ES-I3 (cell line): ENCODE measurements around the gene CSPG4.
"Not testable (repeated sequence)": the region's sequence is repeated elsewhere in the genome, so short reads cannot be mapped to it uniquely, and the experiment has no call there.

Experiments
- H3K36me3 ChIP-seq: 2 replicates; pipeline ENCODE4 v1.6.1; 2013; ENCODE audit warnings: mild to moderate bottlenecking, low read length, control low read depth, moderate library complexity; ENCODE audit not compliant: insufficient read depth
- H3K4me1 ChIP-seq: 2 replicates; pipeline ENCODE4 v1.6.1; 2013; ENCODE audit warnings: mild to moderate bottlenecking, control low read depth, low read length; ENCODE audit not compliant: insufficient read depth
- H3K9ac ChIP-seq: 2 replicates; pipeline ENCODE4 v1.6.1; 2013; ENCODE audit warnings: low read depth, mild to moderate bottlenecking, low read length, moderate library complexity
- H3K9me3 ChIP-seq: 2 replicates; pipeline ENCODE4 v1.6.1; 2013; ENCODE audit warnings: mild to moderate bottlenecking, low read length, moderate library complexity; ENCODE audit not compliant: control insufficient read depth, insufficient read depth

CSPG4 gene

GRCh38 chr15:75733761-75734651 lies 21.4 kb upstream of the CSPG4 start:
- Histone ChIP-seq H3K9me3 (no peaks in the 10 kb centered on the region), H3K36me3 (no peaks in the 10 kb centered on the region), H3K4me1 (peaks cover 8% of the 10 kb centered on the region; the same call in 1 of the 2 replicates), H3K9ac (no peak overlapping the region)

GRCh38 chr15:75732809-75733451 lies 20.3 kb upstream of the CSPG4 start:
- no peaks in the 10 kb centered on the region for H3K36me3 ChIP-seq
- H3K9me3 ChIP-seq = no peaks in the 10 kb centered on the region
- H3K9ac ChIP-seq = no peak overlapping the region
- H3K4me1 ChIP-seq = peaks cover 8% of the 10 kb centered on the region; the same call in 1 of the 2 replicates

DNA sequence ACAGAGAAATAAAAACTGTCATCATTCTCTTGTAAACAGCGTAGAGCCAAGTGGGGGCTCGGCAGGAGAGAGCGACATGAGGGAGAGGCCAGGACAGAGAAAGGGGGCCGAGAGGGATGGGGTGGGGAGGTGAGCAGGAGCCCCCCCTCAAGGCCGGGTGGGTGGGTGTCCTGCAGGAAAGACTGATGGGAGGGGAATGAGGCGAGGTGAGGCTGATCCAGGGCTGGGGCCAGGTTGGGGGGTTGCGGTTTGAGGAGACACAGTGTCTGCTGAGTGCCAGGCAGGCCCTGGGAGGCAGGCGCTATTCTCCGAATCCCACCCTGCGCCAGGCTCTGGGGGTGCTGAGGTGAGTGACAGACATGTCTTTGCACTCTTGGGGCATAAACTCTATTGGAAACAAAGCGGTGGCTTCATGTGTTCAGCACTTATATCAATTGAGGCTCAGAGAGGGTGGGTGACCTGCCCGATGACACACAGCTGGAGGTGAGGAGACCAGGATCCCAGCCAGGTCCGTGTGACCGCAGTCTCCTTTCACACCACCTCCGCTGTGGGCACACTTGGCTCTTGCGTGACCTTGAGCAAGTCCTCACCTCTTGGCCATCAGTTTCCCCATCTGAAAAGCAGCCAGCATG lies 19.6 kb upstream of the CSPG4 start:
- peaks cover 8% of the 10 kb centered on the region; the same call in 1 of the 2 replicates for H3K4me1 ChIP-seq
- no peak overlapping the region for H3K9ac ChIP-seq
- H3K36me3 ChIP-seq = no peaks in the 10 kb centered on the region
- H3K9me3 ChIP-seq = no peaks in the 10 kb centered on the region

DNA sequence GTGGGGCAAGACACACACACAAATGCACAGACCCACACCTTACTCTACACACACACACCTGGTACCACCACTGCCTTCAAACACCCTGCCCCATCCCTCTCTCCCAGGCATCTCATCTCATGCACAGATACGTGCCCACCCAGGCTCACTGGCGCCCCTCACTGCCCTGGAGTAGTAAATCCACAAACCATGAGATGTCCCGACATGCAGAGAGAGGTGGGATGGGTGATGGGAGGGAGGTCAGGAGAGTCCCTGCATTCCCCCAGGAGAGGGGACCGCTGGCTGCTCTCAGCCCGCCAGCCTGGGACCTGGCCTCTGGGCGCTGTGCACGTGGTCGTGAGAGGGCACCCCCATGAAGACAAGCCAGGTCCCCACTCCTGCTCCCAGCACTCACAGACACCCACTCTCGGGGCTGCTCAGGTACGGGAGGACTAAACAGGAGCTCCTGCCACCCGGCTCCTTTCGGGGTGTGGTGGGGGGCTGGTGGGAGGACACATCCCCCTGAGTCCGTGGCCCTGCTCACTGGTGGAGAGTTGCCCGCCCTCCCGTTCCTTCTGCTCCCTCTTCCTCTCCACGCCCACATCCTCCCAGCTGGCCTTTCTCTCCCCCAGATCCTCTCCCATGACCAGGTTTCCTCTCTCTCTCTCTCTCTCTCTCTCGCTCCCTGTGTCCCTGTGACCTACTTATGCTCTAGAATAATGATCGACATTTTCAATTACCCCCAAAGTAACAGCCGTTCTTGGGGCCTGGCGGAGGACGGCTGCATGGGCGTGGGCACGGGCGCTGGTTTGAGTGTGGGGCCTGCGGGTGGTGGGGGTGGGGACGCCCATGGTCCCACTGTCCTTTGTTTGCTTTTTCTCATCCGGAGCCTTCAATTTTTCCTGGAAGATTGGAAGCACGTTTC lies 18.9 kb upstream of the CSPG4 start:
- Histone ChIP-seq H3K9ac (no peak overlapping the region), H3K9me3 (no peaks in the 10 kb centered on the region), H3K36me3 (no peaks in the 10 kb centered on the region), H3K4me1 (peaks cover 8% of the 10 kb centered on the region; the same call in 1 of the 2 replicates)

- not testable (repeated sequence) for H3K9ac ChIP-seq, H3K4me1 ChIP-seq, H3K36me3 ChIP-seq, H3K9me3 ChIP-seq
Observed at GRCh38 chr15:75730376-75731247, 18.0 kb upstream of the CSPG4 start.

DNA sequence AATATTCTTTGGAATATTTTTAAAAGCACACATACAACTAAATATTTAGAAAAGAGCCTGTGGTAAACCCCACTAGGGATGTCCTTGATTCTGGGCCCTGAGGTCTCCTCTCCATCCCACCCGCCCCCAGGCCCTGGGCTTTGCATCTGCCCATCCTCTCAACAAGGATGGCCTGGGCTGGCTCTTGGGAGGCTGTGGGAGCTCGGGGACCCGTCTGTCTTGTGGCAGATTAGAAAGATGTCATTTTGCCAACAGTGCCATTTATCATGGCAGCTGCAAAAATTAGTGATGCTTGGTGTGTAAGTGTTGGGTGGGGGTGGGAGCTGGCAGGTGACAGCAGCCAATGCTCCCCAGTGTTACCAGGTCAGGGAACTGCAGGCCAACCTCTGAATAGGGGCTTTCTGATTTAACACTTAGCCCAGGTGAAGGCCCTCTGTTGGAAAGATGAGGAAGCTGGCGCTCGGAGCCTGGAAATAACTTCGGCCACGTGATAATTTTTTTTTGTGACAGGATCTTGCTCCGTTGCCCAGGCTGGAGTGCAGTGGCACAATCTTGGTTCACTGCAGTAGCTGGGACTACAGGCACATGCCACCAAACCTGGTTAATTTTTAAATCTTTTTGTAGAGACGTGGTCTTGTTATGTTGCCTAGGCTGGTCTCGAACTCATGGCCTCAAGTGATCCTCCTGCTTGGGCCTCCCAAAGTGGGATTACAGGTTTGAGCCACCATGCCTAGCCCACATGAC lies 16.9 kb upstream of the CSPG4 start:
- Histone ChIP-seq H3K9ac (no peak overlapping the region), H3K36me3 (no peaks in the 10 kb centered on the region), H3K4me1 (peaks cover 4% of the 10 kb centered on the region; the same call in 1 of the 2 replicates), H3K9me3 (no peaks in the 10 kb centered on the region)

DNA sequence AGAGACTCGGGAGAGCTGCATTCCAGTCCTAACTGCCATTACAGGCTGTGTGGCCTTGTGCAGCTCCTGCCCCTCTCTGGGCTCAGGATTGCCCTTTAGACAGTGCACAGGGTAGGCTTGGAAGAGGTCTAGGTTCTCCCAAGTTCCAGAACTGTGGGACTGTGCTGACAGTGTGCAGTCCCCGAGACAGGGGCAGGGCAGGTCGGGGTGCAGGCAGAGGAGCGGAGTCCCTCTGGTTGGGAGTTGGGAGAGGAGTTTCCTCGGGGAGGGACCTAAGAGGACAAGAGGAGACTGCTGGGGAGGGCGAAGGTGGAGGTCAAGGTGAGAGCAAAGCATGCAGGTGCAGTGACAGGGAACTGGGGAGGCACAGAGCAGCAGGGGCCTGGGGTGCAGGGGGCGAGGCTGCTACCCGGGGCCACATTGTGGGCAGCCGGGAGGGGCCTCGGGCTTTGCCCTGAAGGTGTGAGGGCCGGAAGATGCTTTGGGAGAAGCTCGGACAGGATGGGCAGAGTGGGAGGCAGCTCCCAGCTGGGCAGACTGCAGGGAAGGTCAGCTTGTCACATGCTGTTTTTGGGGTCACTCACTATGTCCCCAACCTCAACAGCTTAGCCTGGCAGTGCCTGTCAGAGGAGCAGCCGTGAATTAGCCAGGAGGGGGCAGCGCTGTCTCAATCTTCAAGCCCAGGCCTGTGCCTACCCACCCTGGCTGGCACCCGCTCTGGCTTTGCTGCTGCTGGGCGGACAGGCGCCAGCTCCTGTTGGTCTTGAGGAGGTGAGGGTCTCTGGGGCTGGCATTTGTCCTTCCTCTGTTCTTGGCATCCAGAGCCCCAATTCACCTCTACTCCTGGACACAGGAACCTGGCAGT lies 15.4 kb upstream of the CSPG4 start:
- Histone ChIP-seq H3K9ac (no peak overlapping the region), H3K4me1 (peaks cover 15% of the 10 kb centered on the region; the same call in 1 of the 2 replicates), H3K9me3 (no peaks in the 10 kb centered on the region), H3K36me3 (no peaks in the 10 kb centered on the region)

GRCh38 chr15:75727031-75727531 lies 14.4 kb upstream of the CSPG4 start:
- Histone ChIP-seq H3K9ac (no peak overlapping the region), H3K36me3 (no peaks in the 10 kb centered on the region), H3K4me1 (peaks cover 15% of the 10 kb centered on the region; the same call in 1 of the 2 replicates), H3K9me3 (no peaks in the 10 kb centered on the region)

DNA sequence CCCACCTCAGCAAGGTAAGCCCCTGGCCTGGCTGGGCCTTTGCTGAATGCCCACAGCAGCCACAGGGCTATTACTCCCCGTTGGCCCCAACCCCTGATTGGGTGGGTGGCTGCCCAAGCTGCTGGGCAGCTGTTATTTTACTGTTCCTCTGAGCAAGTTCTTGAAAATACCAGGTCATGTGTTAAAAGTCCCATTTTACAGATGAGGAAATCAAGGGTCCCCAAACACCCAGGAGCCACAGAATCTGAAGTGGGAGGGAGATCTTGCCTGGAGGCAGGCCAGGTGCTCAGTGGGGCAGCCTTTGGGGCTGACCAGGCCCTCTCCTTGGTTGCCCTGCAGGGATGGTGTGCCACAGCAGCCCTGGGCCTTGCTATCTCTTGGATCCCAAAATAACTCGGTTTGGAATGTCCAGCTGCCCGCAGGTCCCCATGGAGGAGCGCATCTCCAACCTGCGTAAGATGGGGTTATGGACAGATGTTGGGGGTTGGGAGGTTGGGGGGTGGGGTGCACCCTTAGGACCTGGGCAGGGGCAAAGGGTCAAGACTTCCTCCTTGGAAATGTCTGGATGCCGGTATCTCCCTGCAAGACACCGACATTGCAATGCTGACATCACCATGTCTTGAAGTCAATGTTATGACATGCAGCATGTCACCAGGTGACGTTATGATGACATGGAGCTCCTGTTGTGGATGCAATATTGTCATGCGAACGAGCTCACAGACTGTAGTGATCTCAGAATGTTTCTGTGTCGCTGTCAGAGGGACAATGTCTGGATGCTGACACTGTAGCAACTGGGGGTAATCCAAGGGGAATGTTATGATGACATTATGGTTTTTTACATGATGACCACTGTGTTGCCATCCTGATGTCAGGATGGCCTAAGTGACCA lies 13.3 kb upstream of the CSPG4 start:
- no peak overlapping the region for H3K9ac ChIP-seq
- H3K4me1 ChIP-seq = peaks cover 11% of the 10 kb centered on the region; the same call in 1 of the 2 replicates
- H3K36me3 ChIP-seq = no peaks in the 10 kb centered on the region
- H3K9me3 ChIP-seq = no peaks in the 10 kb centered on the region

DNA sequence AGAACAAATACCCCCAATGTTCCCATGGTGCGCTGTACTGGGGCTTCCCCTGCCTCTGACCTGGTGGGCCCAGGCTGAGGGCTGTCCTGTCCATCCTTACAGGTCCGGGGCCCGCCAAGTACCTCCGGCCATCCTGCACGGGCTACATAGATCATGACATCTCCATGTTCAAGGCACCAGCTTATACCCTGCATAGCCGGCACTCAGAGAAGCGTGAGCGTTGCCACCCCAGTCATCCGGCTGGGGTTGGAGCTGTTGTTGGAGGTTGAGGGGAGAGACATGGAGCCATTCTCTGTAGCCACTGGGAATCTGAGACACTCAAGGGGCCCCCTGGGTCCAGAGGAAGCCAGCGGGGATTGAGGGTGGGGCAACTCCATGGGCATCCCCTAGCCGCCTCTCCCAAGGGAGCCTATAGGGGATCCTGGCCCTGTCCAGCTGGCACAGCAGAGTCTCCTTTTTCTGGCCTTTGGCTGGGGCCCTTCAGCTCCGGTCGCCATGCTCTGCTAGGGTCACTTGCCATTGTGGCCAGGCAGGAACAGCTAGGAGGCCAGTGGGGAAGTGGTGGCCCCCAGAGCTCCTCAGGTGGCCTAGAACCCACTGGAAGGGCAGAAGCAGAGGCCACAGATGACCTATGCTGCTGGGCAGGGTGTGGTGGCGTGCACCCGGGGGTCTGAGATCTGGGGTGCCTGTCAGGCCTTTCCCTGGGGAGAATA lies 12.5 kb upstream of the CSPG4 start:
- Histone ChIP-seq H3K36me3 (no peaks in the 10 kb centered on the region), H3K9me3 (no peaks in the 10 kb centered on the region), H3K9ac (no peak overlapping the region), H3K4me1 (peaks cover 11% of the 10 kb centered on the region; the same call in 1 of the 2 replicates)
